HepG2 (cell line): ENCODE data around the gene AFAP1. TPM values are rescaled to one million over a fixed set of nuclear protein-coding genes. Genes with fewer than 3 reads are reported as not detected.

Experiments used
- ATAC-seq: fragments of 200-7000 bp; cut with Tn5 transposase; 3 replicates; pipeline ENCODE4 v1.9.1; 2020; ENCODE audit warnings: mild to moderate bottlenecking, moderate library complexity
- BruUV-seq: library from RNA; stranded (reverse); fragments of 400-500 nt; replicated peaks from 2 replicates; lab custom pipeline; 2021; lab: Mats Ljungman, UMichigan
- CTCF ChIA-PET: fragments of 300-600 bp; formaldehyde crosslinking; extraction: SDS; loops from one replicate; lab custom pipeline; 2021; ENCODE audit warnings: low total read pairs, inconsistent platforms, low intra/inter-chr PET ratio; lab: Yijun Ruan, JAX
- POLR2A ChIA-PET: fragments of 350-600 bp; sonication (Branson Sonifier 250); formaldehyde crosslinking; loops from one replicate; lab custom pipeline; 2020; ENCODE audit warnings: antibody characterized with exemption, inconsistent platforms; lab: Yijun Ruan, JAX
- DNase-seq: peaks from one replicate; pipeline ENCODE4 v3.0.0-alpha.2; 2015; ENCODE audit warnings: low spot score
- FAIRE-seq: peaks from 3 replicates; lab custom pipeline; 2011; peaks lifted over from hg19 to GRCh38; lab: Jason Lieb, UNC
- H2AFZ ChIP-seq: one replicate; pipeline ENCODE4 v1.6.1; 2011; ENCODE audit warnings: low read length, inconsistent platforms
- H3K27ac ChIP-seq: fragments of 300-600 bp; 3 replicates; pipeline ENCODE4 v1.8.0; 2011; ENCODE audit warnings: mixed run types, mild to moderate bottlenecking, mixed read lengths, low read length, inconsistent platforms; ENCODE audit not compliant: insufficient read depth; ENCODE audit errors: extremely low read length
- H3K27me3 ChIP-seq, 2 experiments: fragments of 200-600 bp in 1 of 2; 2 replicates in 1 of 2; 3 replicates in 1 of 2; pipeline versions ENCODE4 v1.6.0 to v1.8.0; 2011; ENCODE audit warnings: low read length in 2 of 2, mild to moderate bottlenecking in 2 of 2, moderate library complexity in 2 of 2, inconsistent platforms in 1 of 2; ENCODE audit not compliant: insufficient read depth in 2 of 2, control insufficient read depth in 1 of 2
- H3K36me3 ChIP-seq, 2 experiments: fragments of 200-600 bp in 1 of 2; replicated peaks in 1 of 2; 2 replicates in 1 of 2; 3 replicates in 1 of 2; pipeline versions ENCODE4 v1.5.1 to v1.8.0; 2011; ENCODE audit warnings: low read length in 2 of 2, inconsistent platforms in 1 of 2; ENCODE audit not compliant: insufficient read depth in 2 of 2, control insufficient read depth in 1 of 2
- H3K4me1 ChIP-seq: 2 replicates; pipeline ENCODE4 v1.5.1; 2012; ENCODE audit warnings: low read length, inconsistent platforms; ENCODE audit not compliant: insufficient read depth
- H3K4me2 ChIP-seq: 2 replicates; pipeline ENCODE4 v1.6.0; 2011; ENCODE audit warnings: low read depth, low read length, inconsistent platforms
- H3K4me3 ChIP-seq, 3 experiments: fragments of 200-600 bp in 1 of 3; sonication (generic), shearing (Covaris generic) in 1 of 3; replicated peaks in 1 of 3; 2 replicates each; pipeline ENCODE4 v1.5.1; 2011 to 2016; ENCODE audit warnings: low read length in 3 of 3, inconsistent platforms in 2 of 3, low read depth in 2 of 3, mild to moderate bottlenecking in 2 of 3, control low read depth in 1 of 3, mixed read lengths in 1 of 3; ENCODE audit not compliant: insufficient read depth in 1 of 3
- H3K79me2 ChIP-seq: one replicate; pipeline ENCODE4 v1.6.1; 2011; ENCODE audit warnings: low read length, inconsistent platforms; ENCODE audit not compliant: insufficient read depth
- H3K9ac ChIP-seq: 2 replicates; pipeline ENCODE4 v1.6.0; 2011; ENCODE audit warnings: mild to moderate bottlenecking, low read depth, low read length, inconsistent platforms; ENCODE audit not compliant: insufficient read depth
- H3K9me3 ChIP-seq: 2 replicates; pipeline ENCODE4 v1.5.1; 2012; ENCODE audit warnings: mild to moderate bottlenecking, low read length
- H4K20me1 ChIP-seq: 2 replicates; pipeline ENCODE4 v1.6.0; 2011; ENCODE audit warnings: inconsistent platforms, mild to moderate bottlenecking, low read length, moderate library complexity; ENCODE audit not compliant: insufficient read depth
- KAT8 ChIP-seq: IDR thresholded peaks from 2 replicates; pipeline ENCODE4 v1.6.1; 2016; ENCODE audit warnings: missing genetic modification reagents, missing compliant biosample characterization
- MLXIP ChIP-seq: sonication (generic); formaldehyde crosslinking; IDR thresholded peaks from 2 replicates; pipeline ENCODE4 v1.9.0; 2021; ENCODE audit warnings: missing genetic modification reagents, borderline replicate concordance
- MTF2 ChIP-seq: sonication (generic); formaldehyde crosslinking; IDR thresholded peaks from 2 replicates; pipeline ENCODE4 v1.5.0; 2020; ENCODE audit warnings: missing genetic modification reagents, borderline replicate concordance
- PTBP1 ChIP-seq: fragments of 200-400 bp; formaldehyde crosslinking; IDR thresholded peaks from 2 replicates; pipeline ENCODE4 v1.6.1; 2018; ENCODE audit warnings: low read length, low read depth; ENCODE audit not compliant: poor library complexity, severe bottlenecking
- RFX5 ChIP-seq: IDR thresholded peaks from 2 replicates; pipeline ENCODE4 v1.6.1; 2011; ENCODE audit warnings: low read depth, low read length, improper control_type of control experiment
- RFXAP ChIP-seq: sonication (generic); formaldehyde crosslinking; IDR thresholded peaks from 2 replicates; pipeline ENCODE4 v1.4.0; 2020; ENCODE audit warnings: missing genetic modification reagents, borderline replicate concordance
- RNF2 ChIP-seq: fragments of 450-650 bp; conservative IDR thresholded peaks from 2 replicates; pipeline ENCODE4 v1.6.1; 2016; ENCODE audit warnings: low read depth
- SIN3A ChIP-seq: IDR thresholded peaks from 2 replicates; pipeline ENCODE4 v1.6.1; 2011; ENCODE audit warnings: low read depth, mild to moderate bottlenecking, control low read depth, low read length, borderline replicate concordance
- SNRNP70 ChIP-seq: fragments of 200-400 bp; formaldehyde crosslinking; IDR thresholded peaks from 2 replicates; pipeline ENCODE4 v1.6.1; 2017; ENCODE audit warnings: mild to moderate bottlenecking, low read depth, low read length, moderate library complexity
- SP140L ChIP-seq: sonication (generic); formaldehyde crosslinking; IDR thresholded peaks from 2 replicates; pipeline ENCODE4 v1.4.0; 2020; ENCODE audit warnings: missing genetic modification reagents, borderline replicate concordance
- ZBTB39 ChIP-seq: sonication (generic); formaldehyde crosslinking; IDR thresholded peaks from 2 replicates; pipeline ENCODE4 v1.5.0; 2020; ENCODE audit warnings: missing genetic modification reagents
- ZNF205 ChIP-seq: IDR thresholded peaks from 2 replicates; pipeline ENCODE4 v1.6.1; 2018; ENCODE audit warnings: missing biosample characterization, missing genetic modification reagents
- ZNF276 ChIP-seq: sonication (generic); formaldehyde crosslinking; IDR thresholded peaks from 2 replicates; pipeline ENCODE4 v1.4.0; 2020; ENCODE audit warnings: mild to moderate bottlenecking, low read depth, missing genetic modification reagents
- ZNF30 ChIP-seq: sonication (generic); formaldehyde crosslinking; IDR thresholded peaks from 2 replicates; pipeline ENCODE4 v1.5.0; 2020; ENCODE audit warnings: mild to moderate bottlenecking, missing genetic modification reagents
- ZNF343 ChIP-seq: sonication (generic); formaldehyde crosslinking; IDR thresholded peaks from 2 replicates; pipeline ENCODE4 v1.4.0; 2020; ENCODE audit warnings: mild to moderate bottlenecking, missing genetic modification reagents
- ZXDC ChIP-seq: sonication (generic); formaldehyde crosslinking; IDR thresholded peaks from 2 replicates; pipeline ENCODE4 v1.5.0; 2020; ENCODE audit warnings: mild to moderate bottlenecking, missing genetic modification reagents
- WGBS: methylation state at CpG from one replicate; pipeline ENCODE4 v1.1.6; 2017; ENCODE audit warnings: low lambda C conversion rate; 5-methylcytosine and 5-hydroxymethylcytosine counted together
- in situ Hi-C: cut with HindIII; loops from 2 replicates; pipeline ENCODE4 v1.10.0; 2017; ENCODE audit warnings: low pct_unique_long_range_greater_than_20kb; ENCODE audit not compliant: extremely low pct_ligation_motif_present
- intact Hi-C: fragments of 100-400 bp; cut with micrococcal nuclease; formaldehyde crosslinking; loops from one replicate; pipeline ENCODE4 v1.10.0; 2022; ENCODE audit not compliant: unreplicated experiment
- polyA plus RNA-seq, 8 experiments: library from polyadenylated mRNA; depleted of rRNA in 3 of 8; stranded (reverse) in 7 of 8; unstranded in 1 of 8; fragments of >200 nt; fragmentation: Illumina TruSeq in 4 of 8; extraction: Trizol in 4 of 8; gene quantifications; 2 replicates each; pipeline versions ENCODE4 v1.2.1 to v1.2.3, GENCODE V29; 2011 to 2016; ENCODE audit warnings: low read depth in 4 of 8, missing spikeins in 1 of 8, mixed read lengths in 1 of 8; ENCODE audit not compliant: insufficient read depth in 1 of 8
- total RNA-seq, 5 experiments: library from RNA; depleted of rRNA; stranded (reverse); fragments of >200 nt; fragmentation: Illumina TruSeq; extraction: Trizol; gene quantifications; 2 replicates each; pipeline ENCODE4 v1.2.3, GENCODE V29; 2016; ENCODE audit warnings: low read depth in 1 of 5

Gene AFAP1
- total and polyA plus RNA-seq, 2 of the 13 experiments (the other 11 are each of a cell fraction or from before 2014, with no cell fraction given) = 2.5 TPM

- ChIA-PET CTCF (no interaction called here), POLR2A (no interaction called here)
- Histone ChIP-seq H2AFZ (no peak overlapping the region), H3K27ac (no peak overlapping the region), H3K4me3 (no peak overlapping the region), H3K27me3 (no peaks in the 10 kb centered on the region), H4K20me1 (no peaks in the 10 kb centered on the region), H3K79me2 (no peaks in the 10 kb centered on the region), H3K36me3 (no peaks in the 10 kb centered on the region), H3K9ac (no peak overlapping the region), H3K4me2 (no peak overlapping the region), H3K9me3 (no peaks in the 10 kb centered on the region), H3K4me1 (peaks cover 37% of the 10 kb centered on the region)
- FAIRE-seq = no peak
- 92% methylated on average over 6 of the region's 16 CpGs for WGBS
- BruUV-seq = no TSS peak
- in situ Hi-C loops (no loop called here), intact Hi-C loops (no loop called here)
- no peak for TF ChIP-seq KAT8
- TF ChIP-seq RNF2 = no peak
- no peak for TF ChIP-seq ZXDC (CRISPR knock-in tag)
- no peak for TF ChIP-seq RFXAP
- TF ChIP-seq SIN3A = no peak
- no peak for TF ChIP-seq ZNF205 (CRISPR knock-in tag)
- TF ChIP-seq RFX5 = no peak
- no peak for TF ChIP-seq MTF2 (CRISPR knock-in tag)
- no peak for TF ChIP-seq SP140L (CRISPR knock-in tag)
- TF ChIP-seq ZNF30 (CRISPR knock-in tag) = no peak
- TF ChIP-seq SNRNP70 = no peak
- TF ChIP-seq PTBP1 = no peak
- no peak for TF ChIP-seq ZBTB39 (CRISPR knock-in tag)
- TF ChIP-seq ZNF343 (CRISPR knock-in tag) = no peak
- TF ChIP-seq MLXIP = no peak
- TF ChIP-seq ZNF276 = no peak
- DNase-seq = no peak
- ATAC-seq = no peak; the same call in 2 of the 3 replicates
These were observed 184.1 kb downstream of the AFAP1 start for GRCh38 chr4:7755561-7755960.
